GM18867 (cell line): ENCODE measurements around the gene PET117.
"Not testable (repeated sequence)": the region's sequence is repeated elsewhere in the genome, so short reads cannot be mapped to it uniquely, and the experiment has no call there.

Experiments
- ATAC-seq: cut with Tn5 transposase; IDR thresholded peaks from one replicate; pipeline ENCODE4 v1.9.1; 2021; ENCODE audit warnings: mild to moderate bottlenecking, moderate library complexity; ENCODE audit not compliant: unreplicated experiment

Gene PET117

DNA sequence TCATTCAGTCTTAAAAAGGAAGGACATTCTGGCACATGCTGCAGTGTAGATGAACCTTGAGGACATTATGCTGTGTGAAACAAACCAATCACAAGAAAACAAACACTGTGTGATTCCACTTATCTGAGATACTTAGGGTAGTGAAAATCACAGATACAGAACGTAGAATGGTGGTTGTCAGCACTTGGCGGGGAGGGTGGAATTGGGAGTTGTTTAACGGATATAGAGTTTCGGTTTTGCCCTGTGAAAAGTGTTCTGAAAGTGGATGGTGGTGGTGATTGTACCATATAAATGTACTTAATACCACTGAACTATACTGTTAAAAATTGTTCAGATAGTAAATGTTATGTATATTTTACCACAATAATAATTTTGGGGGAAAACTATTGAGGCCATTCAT, 18.4 kb downstream of the PET117 start:
- no peak for ATAC-seq

DNA sequence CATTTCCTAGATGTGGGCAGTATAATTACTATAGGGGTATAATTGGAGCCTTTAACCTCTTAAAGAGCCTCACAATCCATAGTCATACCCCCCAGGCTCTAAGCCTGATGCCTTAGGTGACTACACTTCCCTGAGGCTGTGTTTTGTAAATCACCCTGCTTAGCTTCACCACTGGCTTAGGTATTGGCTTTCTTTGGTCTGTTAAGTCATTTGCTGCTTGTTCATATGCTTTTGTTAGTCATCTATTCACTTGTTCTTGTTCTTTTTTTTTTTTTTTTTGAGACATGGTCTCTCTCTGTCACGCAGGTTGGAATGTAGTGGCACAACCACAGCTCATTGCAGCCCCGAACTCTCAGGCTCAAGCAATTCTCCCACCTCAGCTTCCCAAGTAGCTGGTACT, 26.7 kb downstream of the PET117 start:
- ATAC-seq: no peak

DNA sequence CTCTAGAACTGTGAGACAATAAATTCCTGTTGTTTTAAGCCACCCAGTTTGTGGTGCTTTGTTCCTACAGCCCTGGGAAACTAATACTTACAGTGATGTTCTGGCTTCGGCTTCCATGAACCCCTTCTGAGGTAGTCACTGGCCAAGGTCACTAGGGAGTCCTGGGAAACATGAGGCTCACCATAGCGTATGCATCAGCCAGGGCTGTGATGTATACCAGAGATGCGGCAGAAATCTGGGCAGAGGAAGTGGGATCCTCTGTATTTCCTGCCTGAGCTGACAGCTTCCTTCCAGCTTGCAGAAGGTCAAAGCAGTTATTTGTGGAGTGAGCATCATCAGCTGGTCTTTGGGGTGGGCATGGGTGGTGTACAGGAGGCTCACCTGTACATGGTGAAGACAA, 27.9 kb downstream of the PET117 start:
- no peak for ATAC-seq

DNA sequence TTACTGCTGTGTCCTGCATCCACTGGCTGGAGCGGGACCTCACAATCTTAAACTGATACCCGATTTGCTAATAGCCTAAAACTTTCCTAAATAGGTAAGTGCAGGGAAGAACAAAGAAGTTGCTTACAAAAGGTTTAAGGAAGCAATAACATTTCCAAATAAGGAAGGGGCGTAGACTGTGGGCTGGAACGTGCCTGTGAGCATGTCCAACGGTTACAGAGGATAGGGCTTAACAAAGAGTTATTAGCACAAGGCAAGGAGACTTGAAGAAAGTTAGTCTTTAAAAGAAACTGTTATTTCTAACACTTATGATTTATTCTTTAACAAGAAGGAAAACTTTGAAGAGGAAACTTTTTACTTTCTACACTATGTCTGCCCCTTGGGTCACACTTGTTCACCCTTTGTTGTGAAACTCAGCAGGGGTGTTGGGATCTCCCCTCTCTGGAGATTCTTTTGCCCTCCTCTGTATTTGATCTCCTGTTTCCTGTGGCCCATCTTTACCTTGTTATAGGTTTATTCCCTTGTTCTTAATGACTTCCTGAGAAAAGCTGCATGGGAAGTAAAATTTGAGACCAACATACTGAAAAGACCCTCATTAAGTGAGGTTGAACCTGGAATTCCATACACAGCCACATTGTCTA, 28.7 kb downstream of the PET117 start:
- ATAC-seq: no peak

DNA sequence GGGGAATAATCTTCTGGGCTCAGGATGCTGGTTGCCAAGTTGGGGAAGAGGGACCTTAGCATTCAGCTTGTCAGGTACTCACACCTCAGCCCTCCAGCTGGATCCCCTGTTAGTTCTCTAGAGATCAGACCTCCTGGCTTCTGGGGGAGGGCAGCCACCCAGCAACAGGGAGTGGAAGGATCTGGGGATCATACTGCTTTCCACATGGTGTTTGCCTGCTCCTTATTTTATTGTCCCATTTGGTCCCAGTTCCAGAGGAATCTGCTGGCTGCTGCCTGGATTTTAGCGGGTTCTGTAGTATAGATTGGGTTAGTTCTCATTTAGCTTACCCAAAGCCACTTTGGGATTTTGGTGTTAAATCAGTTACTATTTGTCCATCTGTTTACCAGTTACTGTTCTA, 29.3 kb downstream of the PET117 start:
- no peak for ATAC-seq

DNA sequence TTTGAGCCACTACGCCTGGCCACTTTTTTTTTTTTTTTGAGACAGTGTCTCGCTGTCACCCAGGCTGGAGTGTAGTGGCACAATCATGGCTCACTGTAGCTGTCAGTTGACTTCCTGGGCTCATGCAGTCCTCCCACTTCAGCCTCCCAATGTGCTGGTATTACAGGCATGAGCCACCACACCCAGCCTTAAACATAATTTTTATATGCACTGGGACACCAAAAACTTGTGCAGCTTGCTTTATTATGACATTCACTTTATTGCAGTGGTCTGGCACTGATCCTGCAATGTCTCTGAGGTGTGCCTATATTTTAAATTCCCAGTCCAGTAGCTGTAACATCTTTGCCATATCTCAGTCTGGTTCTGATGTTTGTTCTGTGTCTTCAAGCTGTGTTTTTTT, 34.7 kb downstream of the PET117 start:
- ATAC-seq: no peak

DNA sequence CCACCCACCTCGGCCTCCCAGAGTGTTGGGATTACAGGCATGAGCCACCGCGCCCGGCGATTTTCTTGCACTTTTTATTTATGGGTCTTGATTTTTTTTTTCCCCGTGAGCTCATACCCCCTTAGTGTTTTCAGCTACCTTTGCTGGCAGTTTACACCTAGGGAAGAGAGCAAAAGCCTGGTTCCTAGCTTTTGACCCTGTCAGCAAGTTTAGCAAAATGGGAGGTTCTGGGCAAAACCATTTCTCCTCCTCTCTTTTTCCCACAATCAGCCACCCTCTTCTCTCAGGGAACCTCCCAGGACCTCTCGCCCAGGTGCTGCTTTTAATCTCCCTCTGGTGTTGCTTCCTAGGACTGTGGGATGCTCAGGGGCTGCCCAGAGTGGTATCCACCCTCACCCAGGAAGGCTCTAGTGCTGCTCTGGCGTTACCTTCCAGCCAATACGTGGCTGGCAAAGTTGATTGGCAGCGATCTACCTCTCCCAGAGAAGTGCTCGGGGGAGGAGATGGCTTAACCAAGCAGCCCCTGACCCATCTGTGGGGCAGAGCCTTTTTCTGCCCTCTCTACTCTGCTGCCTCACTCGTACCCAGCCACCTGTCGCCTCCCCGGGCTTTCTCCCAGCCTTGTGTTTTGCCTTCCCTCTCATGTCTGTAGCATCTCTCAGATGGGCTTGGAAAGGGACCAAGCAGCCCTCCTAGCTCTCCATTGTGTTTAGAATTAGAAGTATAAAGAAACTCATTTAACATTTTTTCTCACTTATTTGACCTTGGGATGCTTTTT, 37.4 kb downstream of the PET117 start:
- ATAC-seq: no peak

DNA sequence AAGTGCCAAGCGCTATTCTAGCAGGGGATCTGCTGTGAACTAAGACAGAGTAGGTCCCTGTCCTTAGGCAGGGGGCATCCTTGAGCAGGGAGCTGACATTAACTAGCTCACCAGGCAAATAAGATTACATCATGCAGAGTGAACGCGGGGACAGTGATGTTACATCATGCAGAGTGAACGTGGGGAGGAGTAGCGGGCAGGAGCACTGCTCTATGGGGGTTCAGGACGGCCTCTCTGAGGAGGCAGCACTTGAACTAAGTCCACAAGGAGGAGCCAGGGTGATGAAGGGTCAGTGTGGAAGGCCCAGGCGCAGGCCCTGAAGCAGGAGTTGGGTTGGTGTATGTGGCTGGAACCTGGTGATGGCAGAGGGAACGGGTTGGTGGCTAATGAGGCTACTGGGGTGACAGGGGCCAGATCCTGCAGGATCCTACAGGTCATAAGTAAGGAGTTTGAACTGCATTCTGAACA, 38.7 kb downstream of the PET117 start:
- ATAC-seq: no peak

DNA sequence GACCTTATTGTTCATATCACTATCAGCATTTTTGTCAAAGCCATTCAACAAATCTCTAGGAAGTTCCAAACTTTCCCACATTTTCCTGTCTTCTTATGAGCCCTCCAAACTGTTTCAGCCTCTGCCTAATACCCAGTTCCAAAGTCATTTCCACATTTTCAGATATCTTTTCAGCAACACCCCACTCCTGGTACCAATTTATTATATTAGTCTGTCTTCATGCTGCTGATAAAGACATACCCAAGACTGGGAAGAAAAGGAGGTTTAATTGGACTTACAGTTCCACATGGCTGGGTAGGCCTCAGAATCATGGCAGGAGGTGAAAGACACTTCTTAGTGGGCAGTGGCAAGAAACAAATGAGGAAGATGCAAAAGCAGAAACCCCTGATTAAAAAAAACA, 42.7 kb downstream of the PET117 start:
- ATAC-seq: not testable (repeated sequence)

DNA sequence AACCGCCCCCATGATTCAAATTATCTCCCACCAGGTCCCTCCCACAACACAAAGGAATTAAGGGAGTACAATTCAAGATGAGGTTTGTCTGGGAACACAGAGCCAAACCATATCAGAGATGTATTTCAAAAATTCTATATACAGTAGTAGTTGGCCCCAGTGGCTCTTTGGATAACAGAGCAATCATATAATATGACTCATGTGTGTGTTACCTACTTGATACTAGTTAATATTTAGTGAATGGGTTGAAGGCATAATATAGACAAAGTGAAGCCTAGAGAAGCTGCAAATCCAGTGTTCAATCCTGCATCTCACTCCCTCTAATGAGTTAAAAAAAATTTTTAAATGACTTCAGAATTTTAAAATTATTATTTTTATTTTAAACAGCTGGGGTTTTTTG, 43.2 kb downstream of the PET117 start:
- no peak for ATAC-seq

DNA sequence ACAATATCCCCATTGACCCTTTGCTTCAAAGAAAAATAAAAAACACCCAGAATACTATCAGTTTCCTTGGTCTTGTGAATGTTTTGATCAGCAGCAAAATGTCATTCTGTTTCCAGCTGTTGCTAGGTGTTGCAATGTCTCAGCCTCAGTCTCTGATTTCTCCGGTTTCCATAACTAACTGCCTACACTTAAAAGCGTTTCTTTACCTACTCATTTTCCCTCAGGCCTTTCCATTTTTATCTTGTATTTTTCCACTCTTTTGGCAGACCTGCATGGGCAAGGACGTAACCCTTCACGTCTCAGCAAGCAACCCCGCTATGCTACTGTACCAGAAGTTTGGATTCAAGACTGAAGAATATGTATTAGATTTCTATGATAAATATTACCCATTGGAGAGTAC, 49.4 kb downstream of the PET117 start:
- no peak for ATAC-seq

DNA sequence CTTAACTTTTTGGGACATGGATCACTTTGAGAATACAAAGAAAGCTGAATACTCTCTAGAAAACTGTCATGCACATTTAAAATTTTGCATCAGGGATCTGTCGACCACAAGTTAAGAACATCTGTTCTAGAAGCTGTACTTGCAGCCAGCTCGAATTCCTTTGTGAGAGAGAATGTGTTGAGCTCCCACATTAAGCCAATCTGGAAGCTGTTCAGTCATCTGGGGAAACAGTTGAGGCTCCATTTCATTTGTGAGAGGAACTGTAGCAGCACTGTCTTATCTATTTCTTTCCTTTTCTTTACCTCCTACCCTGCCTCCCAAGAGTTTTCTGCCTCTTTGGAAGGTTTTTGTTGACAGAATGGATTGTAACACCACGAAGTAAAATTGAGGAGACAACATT, 50.8 kb downstream of the PET117 start:
- no peak for ATAC-seq

DNA sequence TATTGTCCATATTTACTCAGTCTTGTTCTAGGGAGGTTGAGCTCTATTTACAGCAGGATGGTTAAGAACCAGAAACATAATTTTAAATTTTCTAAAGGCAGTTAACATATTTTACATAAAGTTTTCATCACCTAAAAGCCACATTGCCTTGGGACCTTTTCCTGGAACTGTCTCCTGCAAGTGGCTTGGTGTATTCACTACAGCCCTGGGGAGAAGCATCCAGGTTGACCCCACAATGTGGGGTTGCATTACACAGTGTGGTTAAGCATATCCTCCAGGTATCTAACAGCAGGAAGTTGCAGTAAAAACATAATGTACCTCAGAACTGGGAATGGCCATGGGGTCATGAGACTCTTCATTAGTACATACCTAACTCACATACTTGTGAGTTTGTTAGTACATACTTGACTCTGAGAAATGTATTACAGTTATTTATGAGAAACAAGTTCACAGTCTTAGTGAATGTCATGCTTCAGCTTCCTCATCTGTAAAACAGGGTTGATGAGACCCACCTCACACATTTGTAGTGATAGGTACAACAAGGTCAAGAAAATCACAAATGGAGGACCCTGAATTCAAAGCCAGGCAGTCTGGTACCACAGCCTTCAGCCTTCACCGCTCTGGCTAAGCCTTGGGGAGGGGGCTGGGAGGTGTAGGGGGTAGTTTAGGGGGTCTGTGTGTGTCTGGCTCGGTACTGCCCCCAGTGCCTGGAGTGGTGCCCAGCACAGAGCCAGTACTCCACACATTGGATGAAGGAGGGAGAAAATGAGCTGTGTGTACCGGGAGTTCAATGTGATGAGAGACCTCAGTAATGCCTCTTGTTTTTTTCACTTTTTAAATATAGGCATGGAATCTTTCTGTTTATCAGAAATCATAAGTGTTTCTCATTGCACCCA, 52.9 kb downstream of the PET117 start:
- no peak for ATAC-seq

DNA sequence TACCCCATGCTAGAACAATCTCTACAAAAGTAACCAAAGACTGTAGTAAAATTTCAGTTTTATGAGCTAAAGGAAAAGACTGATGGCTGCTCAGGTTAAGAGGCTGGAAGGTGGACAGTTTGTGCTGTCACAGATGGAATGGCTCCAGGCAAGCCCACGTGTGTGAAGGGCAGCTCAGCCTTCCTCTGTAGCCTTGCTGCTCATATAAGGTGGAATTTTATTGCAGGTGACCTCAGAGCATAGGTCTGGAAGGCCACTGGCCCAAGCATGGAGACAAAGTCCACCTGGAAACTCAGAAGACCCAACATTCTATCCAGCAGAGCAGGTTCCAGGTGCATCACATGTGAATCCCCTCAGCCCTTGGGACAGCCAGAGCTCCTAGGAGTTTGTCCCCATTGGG, 53.6 kb downstream of the PET117 start:
- ATAC-seq: no peak
